ENCODE results near the gene OR2M4.
"Not testable (repeated sequence)": the region's sequence is repeated elsewhere in the genome, so short reads cannot be mapped to it uniquely, and the experiment has no call there.

OR2M4 gene

GRCh38 chr1:248225537-248225936, 5.7 kb upstream of the OR2M4 start:
- no peak overlapping the region for H3K27ac ChIP-seq
- TF ChIP-seq CTCF (conservative IDR thresholded peaks at IDR 0.05): no peak
- no peak for TF ChIP-seq ZFX (IDR thresholded peaks at IDR 0.05)

GRCh38 chr1:248229360-248229908, 1.8 kb upstream of the OR2M4 start:
- no peak overlapping the region for H3K27ac ChIP-seq
- TF ChIP-seq CTCF (conservative IDR thresholded peaks at IDR 0.05) (no peak), ZFX (IDR thresholded peaks at IDR 0.05) (no peak)

GRCh38 chr1:248239478-248239877, 8.3 kb downstream of the OR2M4 start:
- no peak overlapping the region for H3K27ac ChIP-seq
- TF ChIP-seq CTCF (conservative IDR thresholded peaks at IDR 0.05): no peak
- TF ChIP-seq ZFX (IDR thresholded peaks at IDR 0.05): no peak

GRCh38 chr1:248243204-248243603, 12.0 kb downstream of the OR2M4 start:
- TF ChIP-seq ZFX (IDR thresholded peaks at IDR 0.05) (no peak), CTCF (conservative IDR thresholded peaks at IDR 0.05) (peak; percentile 92)
- H3K27ac ChIP-seq: no peak overlapping the region

GRCh38 chr1:248259309-248259708, 28.1 kb downstream of the OR2M4 start:
- H3K27ac ChIP-seq: not testable (repeated sequence)

- H3K27ac ChIP-seq: no peak overlapping the region
- TF ChIP-seq CTCF (conservative IDR thresholded peaks at IDR 0.05): no peak
- no peak for TF ChIP-seq ZFX (IDR thresholded peaks at IDR 0.05)
These were observed 37.0 kb downstream of the OR2M4 start for GRCh38 chr1:248268178-248268577.

GRCh38 chr1:248273225-248273624, 42.0 kb downstream of the OR2M4 start:
- H3K27ac ChIP-seq: not testable (repeated sequence)

GRCh38 chr1:248277876-248278275, 46.7 kb downstream of the OR2M4 start, which contains the start of gene OR2T33:
TSS of gene OR2T33 (minus strand) at chr1:248277976. CDS start at chr1:248273814, 4,162 bp downstream.
- no peak within 1 kb of the TSS for H3K27ac ChIP-seq
- TF ChIP-seq ZFX (IDR thresholded peaks at IDR 0.05): no peak
- no peak for TF ChIP-seq CTCF (conservative IDR thresholded peaks at IDR 0.05)

Measured in C4-2B (cell line).